ENCODE data around the gene IKZF3.
"Not testable (repeated sequence)": the region's sequence is repeated elsewhere in the genome, so short reads cannot be mapped to it uniquely, and the experiment has no call there.

IKZF3 gene

DNA sequence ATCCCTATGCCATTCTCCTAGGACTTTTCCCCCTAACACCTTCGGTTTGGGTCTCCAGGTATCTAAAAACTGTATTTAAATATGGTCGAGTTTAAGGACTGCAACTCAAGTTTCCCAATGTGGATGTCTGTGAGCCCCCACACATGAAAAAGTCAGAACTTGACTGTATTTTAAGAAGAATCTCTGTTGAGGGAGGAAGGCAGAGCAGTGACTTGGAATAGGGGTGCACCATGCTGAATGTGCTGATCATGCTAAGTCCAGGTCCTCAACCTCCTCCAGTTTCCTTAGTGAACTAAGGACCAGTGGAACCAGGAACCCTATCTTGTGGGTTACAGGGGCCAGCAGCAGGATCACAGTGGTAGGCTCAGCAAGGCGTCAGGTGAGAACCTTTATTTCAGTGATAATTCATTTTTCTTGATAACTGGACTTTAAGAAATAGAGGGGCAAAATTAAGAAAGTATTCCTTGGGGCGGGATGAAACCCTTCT is 106.9 kb downstream of the IKZF3 start:
- no peak for DNase-seq (ENCODE audit: extremely low read depth in 1 of 2, low read depth in 1 of 2)

DNA sequence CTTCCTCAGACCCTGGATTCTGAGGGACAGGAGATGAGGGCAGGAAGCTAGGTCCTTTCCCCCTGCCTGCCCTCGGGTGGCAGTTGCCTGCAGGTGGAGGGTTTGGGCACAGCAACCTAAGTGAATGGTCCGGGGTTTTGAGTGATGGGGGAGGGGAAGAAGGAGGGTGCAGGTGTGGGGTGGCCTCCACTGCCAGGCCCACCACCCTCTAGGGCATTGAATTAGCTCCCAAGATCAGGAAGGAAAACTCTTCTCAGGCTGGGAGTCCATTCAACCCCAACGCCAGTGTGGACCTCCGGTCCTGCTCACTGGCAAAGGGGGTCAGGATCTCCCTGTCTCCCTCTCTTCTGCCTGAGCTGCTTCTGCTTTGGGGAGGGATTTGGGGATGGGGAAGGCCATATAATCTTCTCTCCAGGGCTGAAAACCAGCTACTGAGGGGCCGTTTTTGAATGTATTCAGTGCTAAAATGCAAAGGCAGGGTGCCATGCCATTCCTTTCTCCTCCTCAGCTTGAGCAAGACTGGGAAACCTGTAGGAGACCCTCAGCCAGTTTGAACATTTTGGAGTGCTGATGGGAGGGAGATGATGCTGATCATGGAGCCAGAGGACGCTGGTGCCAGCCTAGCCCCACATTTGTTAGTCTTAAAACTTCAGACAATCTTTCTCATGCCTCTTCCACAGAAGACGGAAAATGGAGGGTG is 107.6 kb downstream of the IKZF3 start:
- DNase-seq (ENCODE audit: extremely low read depth in 1 of 2, low read depth in 1 of 2) = no peak

DNA sequence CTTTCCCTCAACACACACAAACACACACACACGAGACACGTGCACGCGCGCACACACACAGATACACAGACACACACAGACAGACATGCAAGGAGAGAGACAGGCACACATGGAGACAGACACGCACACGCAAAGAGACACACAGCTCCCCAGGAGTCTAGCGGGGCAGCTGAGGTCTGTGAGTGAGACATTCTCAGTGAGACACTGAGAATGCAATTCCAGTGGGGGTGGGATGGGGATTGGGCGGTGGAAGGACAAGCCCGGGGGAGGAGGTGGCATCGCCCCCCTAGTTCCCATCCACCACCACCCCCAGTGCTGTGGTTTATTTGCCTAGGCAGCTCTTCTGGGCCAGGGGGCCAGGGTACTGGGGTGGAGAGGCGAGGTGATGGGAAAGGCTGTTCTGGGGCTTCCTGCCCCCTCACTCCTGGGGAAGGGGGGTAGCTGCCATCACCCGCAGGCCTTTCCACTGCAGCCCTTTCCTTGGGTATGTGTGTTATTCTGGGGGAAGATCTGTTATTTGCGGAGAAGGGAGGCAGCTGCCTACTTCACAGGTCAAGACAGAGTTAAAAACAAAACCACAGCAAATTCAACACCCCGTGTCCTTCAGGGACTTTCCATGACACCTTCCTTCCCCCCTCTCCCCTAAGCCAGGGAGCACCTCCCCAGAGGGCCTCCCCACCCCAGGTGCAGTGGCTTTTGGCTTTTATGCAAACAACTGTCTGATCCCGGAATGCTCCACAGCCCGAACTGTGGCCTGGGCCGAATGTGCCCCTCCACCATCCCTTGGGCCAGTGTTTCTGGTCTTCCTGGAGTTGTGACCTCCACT is 108.3 kb downstream of the IKZF3 start:
- no peak for DNase-seq (ENCODE audit: extremely low read depth in 1 of 2, low read depth in 1 of 2)

DNA sequence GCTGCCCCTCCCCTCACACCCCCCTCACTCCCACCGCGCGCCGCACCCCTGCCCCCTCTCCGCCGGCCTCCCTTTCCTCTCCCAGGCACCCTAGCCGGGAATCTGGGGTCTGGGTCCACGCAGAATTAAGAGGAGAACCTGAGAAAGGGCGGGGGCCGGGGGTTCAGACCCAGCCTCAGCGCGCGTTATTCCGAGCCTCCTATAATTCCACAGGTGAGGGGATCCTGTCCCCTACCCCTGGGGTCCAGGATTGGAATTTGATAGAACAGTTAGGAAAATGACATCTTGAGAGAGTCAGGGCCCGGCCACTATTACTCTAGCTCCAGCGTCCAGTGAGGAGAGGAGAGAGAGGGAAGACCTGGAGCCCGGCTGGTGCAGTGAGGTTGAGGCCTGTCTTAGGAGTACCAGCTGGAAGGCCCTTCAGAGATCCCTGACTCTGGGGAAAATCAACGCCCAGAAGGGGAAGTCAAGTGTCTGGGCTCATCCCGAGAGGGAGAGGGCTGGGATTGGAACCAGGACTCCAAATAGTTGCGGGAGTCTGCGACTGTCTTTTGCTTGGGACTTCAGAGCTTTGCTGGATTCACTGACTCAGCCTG is 109.1 kb downstream of the IKZF3 start:
- DNase-seq (ENCODE audit: extremely low read depth in 1 of 2, low read depth in 1 of 2) = no peak

DNA sequence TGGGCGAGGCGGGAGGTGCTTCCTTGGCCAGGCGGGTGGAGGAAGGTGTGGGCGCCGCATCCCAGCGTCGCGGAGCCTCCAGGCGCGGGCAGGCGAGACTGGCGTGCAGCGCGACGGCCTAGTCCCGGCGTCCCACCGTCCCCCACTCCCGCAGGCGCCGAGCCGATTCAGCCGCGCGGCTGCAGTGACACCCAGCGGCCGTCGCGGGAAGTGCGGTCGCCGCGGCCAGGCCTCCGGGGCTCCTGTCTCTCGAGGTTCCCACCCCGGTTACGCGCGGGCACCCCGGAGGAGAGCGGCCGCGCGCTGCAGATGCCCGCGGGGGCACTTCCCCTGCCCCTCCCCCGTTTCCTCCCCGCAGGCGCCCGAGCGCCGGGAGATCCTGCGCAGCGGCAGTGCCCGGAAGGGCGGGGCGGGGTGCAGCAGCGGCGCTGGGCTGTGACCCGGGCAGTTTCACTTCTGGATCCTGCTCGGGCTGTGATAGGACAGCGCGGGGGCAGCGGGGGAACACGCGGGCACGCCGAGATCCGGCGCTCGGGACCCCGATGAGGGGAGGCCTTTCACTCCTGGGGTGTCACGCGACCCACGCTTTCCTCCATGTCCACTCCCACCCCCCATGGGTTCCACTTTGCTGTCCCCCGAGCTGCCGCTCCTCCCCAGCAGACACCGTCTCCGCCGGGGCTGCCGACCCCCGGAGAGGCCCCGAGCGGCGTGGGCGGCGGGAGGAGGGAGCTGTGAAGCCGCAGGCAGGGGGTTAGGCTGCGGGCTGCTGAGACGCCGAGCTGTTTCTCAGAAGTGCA is 109.8 kb downstream of the IKZF3 start:
- peak; percentile 91 to 96 for DNase-seq (ENCODE audit: extremely low read depth in 1 of 2, low read depth in 1 of 2)

DNA sequence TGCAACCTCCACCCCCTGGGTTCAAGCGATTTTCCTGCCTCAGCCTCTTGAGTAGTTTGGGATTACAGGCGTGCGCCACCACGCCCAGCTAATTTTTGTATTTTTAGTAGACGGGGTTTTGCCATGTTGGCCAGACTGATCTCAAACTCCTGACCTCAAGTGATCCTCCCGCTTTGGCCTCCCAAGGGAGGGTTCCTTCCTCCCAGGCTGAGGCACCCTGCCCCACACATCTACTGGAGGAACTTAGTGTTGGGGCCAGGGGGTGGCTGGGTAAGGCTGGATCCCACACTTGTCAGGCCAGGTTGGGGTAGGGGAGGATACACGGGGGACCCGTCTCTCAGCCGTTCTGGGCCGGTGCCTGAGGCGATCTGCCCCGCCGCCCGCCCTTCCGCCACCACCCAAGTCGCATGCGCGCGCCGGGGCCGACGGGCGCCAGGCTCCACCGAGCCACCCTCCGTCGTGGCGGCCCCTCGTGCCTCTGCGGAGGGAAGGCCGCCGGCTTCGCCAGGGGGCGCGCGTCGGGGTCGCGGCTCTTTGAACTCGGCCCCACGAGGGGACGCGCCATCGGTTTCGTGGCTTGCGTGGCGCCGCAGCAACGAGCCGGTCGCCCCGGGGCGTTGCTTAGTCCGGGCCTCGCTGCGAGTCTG is 110.5 kb downstream of the IKZF3 start:
- no peak for DNase-seq (ENCODE audit: extremely low read depth in 1 of 2, low read depth in 1 of 2)

DNA sequence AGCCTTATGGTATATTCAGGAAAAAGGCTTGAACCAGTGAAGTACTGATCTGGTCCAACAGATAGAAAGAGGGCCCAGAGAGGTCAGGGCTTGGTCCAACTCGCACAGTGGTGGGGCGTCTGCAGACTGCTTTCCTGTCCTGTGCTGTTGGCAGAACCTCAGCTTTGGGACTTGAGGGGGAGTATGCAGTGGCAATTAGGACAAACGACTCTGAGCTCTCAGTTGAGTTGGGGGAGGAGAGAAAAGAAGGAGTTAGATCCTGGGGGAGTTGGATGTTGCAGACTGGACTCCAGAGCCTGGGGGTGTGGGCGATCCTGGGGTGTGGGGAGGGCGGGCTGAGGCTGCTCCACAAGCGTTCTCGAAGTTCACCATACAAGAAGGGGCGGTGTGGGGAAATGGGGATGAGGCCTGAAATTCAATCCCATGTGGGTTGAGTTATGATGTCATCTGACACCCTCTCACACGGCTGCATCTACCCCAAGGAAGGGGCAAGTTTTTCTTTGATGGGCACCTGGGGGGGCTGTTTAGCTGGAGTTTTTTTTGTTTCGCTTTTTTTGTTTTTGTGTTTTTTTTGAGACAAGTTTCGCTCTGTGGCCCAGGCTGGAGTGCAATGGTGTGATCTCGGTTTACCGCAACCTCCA is 111.8 kb downstream of the IKZF3 start:
- no peak for DNase-seq (ENCODE audit: extremely low read depth in 1 of 2, low read depth in 1 of 2)

DNA sequence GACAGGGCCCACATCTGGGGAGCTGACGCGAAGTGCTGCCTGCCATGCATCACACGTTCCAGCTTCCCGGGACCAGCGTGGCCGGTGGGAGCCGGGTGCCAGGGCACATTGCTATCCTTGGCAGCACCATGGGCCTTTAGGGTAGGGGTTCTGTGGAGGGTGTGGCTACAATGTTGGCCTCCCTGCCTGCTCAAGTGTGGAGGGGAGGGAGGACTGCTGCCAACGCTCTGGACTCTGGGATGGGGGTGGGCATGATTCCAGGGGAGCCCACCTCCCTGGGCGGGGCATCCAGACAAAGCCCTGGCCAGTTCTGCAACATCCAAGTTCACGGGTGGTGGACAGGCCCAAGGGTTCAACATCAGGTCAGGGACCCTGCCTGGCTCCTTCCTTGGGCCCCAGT is 112.5 kb downstream of the IKZF3 start:
- DNase-seq (ENCODE audit: extremely low read depth in 1 of 2, low read depth in 1 of 2) = no peak

DNA sequence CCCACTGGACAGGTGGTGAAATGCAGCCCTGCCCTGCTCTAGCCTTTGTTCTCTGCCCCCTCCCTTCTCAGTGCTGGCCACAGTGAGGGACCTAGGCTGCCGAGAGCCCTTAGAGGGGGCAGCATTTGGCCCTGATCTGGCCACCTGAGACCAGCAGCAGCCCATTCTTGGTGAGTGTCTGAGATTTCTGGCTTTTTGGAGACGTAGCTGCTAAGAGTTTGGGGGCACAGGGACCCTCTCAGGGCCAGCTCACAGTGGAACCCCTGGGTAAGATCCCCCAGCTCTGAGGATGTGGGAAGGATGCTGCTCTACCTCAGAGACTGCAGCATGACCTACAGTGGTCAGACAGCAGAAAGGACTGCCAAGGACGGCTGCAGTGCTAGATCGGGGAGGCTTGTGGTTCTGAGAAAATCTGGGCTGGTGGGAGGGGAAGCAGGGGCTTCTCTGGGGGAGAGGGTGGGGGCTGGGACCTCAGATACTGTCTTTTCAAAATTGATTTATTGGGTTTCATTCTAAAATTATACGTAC is 113.0 kb downstream of the IKZF3 start:
- DNase-seq (ENCODE audit: extremely low read depth in 1 of 2, low read depth in 1 of 2) = no peak

DNA sequence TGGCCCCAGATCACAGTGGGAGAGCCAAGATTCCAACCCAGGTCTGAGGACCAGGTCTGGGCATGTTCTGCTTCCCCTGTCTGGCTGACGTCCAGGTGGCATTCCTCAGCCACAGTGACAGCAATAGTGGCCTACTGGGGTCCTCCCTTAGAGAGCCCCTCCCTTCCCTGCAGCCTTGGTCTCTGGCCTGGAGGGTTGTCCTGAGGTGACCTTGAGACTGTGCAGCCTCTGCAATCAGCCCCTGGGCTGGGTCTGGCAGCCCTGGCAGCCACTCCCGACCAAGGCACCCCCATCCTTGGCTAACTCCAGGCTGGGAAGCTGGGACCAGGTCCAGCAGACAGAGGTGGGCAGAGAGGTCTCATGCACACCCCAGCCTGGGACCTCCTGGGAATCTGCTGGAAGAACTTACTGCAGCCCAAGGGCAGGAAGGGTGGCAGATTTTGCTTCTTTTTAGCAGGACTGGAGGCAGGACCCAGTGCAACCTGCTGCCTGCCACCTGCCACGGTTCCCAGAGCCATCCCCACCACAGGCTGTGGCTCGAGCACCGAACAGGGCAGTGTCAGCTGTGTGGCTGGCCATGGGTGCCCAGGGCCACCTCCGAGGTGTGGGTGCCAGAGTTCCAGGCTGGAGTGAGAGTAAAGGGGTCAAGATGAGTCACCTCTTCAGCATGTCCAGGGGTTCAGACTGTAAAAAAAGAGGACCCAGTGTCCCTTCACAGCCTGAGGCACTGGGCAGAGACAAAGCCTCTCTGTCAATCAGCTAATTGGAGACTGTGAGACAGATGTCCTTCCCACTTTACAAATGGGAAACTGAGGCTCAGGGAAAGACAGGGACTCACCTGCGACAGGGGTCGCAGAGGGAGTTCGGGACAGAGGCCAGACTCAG is 113.7 kb downstream of the IKZF3 start:
- DNase-seq (ENCODE audit: extremely low read depth in 1 of 2, low read depth in 1 of 2) = no peak

DNA sequence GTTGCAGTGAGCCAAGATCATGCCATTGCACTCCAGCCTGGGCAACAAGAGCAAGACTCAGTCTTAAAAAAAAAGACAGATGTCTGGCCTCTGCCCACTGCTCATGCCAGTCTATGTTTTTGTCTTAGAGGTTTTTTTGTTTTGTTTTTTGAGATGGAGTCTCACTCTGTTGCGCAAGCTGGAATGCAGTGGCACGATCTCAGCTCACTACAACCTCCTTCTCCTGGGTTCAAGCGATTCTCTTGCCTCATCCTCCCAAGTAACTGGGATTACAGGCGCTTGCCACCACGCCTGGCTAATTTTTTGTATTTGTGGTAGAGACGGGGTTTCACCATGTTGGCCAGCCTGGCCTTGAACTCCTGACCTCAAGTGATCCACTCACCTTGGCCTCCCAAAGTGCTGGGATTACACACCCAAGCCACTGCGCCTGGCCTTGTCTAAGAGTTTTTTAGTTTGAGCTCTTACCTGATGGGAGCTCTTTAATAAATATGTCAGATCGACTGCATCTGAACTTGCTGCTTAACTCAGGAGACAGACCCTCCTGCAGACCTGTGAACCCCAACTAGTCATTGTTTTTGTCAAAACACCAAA is 115.6 kb downstream of the IKZF3 start:
- not testable (repeated sequence) for DNase-seq (ENCODE audit: extremely low read depth in 1 of 2, low read depth in 1 of 2)

DNA sequence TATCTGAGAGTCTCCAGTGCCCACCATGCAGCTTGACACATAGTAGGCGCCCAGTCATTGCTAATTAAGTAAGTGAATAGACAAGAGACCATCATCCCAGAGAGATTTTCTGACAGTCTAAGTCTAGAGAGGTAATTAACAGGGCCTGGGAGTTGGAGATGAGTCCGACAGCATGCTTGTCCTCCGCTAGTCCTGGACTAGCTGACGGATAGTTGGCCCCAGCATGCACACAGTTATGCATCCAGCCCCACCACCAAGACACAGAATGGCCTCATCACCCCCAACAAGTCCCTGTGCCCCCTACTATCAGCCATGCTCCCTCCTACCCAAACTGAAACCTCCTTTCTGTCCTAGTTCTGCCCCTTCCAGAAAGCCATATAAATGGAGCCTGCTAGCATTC is 116.4 kb downstream of the IKZF3 start:
- DNase-seq (ENCODE audit: extremely low read depth in 1 of 2, low read depth in 1 of 2) = no peak

DNA sequence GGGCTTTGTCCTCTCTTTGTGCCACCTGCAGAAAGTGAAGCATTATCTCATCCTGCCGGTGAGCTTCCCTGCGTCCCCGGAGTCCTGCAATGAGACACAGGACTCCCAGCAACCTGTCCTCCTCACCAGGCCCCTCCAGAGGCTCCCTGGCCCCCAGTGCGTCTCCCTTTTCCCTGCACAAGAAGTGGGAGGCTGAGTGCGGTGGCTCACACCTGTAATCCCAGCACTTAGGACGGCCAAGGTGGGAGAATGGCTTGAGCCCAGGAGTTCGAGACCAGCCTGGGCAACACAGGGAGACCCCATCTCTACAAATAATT is 118.0 kb downstream of the IKZF3 start:
- DNase-seq (ENCODE audit: extremely low read depth in 1 of 2, low read depth in 1 of 2) = no peak

DNA sequence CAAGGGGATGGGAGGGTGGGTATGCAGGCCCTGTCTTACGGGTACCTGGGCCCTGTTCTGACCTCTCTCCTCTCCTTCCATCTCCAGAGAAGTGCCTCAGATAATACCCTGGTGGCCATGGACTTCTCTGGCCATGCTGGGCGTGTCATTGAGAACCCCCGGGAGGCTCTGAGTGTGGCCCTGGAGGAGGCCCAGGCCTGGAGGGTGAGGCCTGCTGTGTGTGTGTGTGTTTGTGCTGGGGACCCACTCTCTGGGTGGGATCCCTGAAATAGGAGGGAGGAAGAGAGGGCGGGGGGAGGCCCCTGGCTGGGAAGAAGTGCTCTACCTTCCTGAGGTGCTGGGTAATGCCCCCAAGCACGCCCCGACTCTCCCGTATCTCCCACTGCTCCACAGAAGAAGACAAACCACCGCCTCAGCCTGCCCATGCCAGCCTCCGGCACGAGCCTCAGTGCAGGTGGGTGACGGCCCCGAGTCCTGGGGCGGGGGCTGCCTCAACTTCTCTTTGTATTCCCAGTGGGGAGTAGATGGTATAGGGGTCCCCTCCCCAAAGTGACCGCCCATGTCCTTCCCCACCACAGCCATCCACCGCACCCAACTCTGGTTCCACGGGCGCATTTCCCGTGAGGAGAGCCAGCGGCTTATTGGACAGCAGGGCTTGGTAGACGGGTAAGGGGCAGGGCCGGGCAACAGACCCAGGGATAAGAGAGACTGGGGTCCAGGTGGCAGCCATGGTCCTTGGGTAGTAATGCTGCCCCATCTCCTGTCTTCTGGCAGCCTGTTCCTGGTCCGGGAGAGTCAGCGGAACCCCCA is 118.6 kb downstream of the IKZF3 start:
- DNase-seq (ENCODE audit: extremely low read depth in 1 of 2, low read depth in 1 of 2) = no peak

DNA sequence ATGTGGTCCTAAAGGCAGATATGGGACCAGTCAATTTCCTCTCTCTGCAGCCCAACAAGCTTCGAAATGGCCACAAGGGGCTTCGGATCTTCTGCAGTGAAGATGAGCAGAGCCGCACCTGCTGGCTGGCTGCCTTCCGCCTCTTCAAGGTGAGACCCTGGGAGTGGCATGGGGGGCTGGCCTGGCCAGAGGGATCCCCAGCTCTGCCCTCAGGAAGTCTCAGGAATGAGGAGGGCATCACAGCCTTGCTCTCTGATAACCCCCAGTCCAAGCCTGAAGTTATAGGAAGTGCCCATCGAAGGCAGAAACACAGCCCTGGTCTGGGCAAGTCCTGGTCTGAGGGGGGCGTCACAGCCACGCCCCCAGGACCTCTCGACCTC is 119.3 kb downstream of the IKZF3 start:
- DNase-seq (ENCODE audit: extremely low read depth in 1 of 2, low read depth in 1 of 2) = no peak

DNA sequence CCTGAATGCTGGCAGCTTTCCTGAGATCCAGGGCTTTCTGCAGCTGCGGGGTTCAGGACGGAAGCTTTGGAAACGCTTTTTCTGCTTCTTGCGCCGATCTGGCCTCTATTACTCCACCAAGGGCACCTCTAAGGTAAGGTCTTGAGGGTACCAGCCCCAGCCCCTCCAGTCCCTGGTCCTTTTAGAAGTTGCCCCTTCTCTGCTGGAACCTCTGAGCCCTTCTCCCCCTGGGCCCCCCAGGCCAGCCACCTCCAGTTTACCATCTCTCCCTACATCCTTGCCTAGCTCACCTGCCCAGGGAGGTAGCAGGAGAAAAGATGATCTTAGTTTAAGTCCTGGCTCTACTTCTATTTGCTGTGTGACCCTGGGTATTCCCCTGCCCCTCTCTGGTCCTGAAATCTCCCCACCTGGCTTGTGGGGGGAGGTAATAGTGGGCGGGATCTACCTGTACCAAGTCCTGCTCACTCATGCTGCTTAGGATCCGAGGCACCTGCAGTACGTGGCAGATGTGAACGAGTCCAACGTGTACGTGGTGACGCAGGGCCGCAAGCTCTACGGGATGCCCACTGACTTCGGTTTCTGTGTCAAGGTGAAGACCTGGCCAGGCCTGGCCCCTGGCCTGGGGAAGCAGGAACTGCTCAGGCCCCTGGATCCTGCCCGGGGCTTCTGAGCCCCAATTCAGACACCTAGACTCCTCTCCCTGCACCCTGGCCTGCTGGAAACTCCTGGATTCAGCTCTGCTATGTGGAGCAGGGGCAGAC is 119.9 kb downstream of the IKZF3 start:
- DNase-seq (ENCODE audit: extremely low read depth in 1 of 2, low read depth in 1 of 2) = no peak

DNA sequence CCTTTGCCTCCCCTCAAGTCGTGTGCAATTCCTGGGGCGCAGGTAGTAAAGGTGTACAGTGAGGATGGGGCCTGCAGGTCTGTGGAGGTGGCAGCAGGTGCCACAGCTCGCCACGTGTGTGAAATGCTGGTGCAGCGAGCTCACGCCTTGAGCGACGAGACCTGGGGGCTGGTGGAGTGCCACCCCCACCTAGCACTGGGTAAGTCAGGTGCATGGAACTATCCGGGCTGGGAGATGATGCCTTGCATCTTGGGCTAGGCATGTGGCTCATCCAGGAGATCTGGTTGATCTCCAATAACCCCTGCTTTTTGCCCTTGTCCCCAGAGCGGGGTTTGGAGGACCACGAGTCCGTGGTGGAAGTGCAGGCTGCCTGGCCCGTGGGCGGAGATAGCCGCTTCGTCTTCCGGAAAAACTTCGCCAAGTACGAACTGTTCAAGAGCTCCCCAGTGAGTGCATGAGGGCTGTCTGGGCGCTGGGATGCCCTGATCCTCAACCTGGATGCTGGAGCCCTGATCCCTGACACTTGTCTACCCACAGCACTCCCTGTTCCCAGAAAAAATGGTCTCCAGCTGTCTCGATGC is 121.2 kb downstream of the IKZF3 start:
- no peak for DNase-seq (ENCODE audit: extremely low read depth in 1 of 2, low read depth in 1 of 2)
